Suppressor macrophage (primary cell): Measurements from ENCODE around the gene PABPC1L2A.
"Not testable (repeated sequence)": the region's sequence is repeated elsewhere in the genome, so short reads cannot be mapped to it uniquely, and the experiment has no call there.

ENCODE experiments used
- DNase-seq, 4 experiments: peaks; one replicate each; pipeline ENCODE4 v3.0.0-alpha.2; 2020 to 2022
- total RNA-seq, 17 experiments: gene quantifications; one replicate each; lab custom pipeline; 2026; ENCODE audit warnings: mixed read lengths in 6 of 17, inconsistent platforms in 3 of 17; lab: John Stamatoyannopoulos, UW

PABPC1L2A gene
- total RNA-seq, result 0 to 0.44 (median 0) reads per million in 17 experiments

- not testable (repeated sequence) for DNase-seq
Measured at GRCh38 chrX:73079024-73079562, at the start of gene PABPC1L2A. TSS of gene PABPC1L2A (minus strand) at chrX:73079512. CDS start at chrX:73079386, 126 bp downstream.

GRCh38 chrX:73127700-73128241 is 48.5 kb upstream of the PABPC1L2A start:
- no peak for DNase-seq

GRCh38 chrX:73126240-73126639 is 46.9 kb upstream of the PABPC1L2A start:
- DNase-seq, result no peak

DNA sequence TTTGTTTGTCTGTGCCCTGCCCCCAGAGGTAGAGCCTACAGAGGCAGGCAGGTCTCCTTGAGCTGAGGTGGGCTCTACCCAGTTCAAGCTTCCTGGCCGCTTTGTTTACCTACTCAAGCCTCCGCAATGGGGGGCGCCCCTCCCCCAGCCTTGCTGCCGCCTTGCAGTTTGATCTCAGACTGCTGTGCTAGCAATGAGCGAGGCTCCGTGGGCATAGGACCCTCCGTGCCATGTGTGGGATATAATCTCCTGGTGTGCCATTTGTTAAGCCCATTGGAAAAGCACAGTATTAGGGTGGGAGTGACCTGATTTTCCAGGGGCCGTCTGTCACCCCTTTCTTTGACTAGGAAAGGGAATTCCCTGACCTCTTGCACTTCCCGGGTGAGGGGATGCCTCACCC is 20.2 kb upstream of the PABPC1L2A start:
- not testable (repeated sequence) for DNase-seq

GRCh38 chrX:73086766-73087165 is 7.5 kb upstream of the PABPC1L2A start:
- DNase-seq, result peak in 1 of 4 experiments; percentile 1

- DNase-seq, result not testable (repeated sequence)
Measured at GRCh38 chrX:73079884-73080283, 572 bp upstream of the PABPC1L2A start.

DNA sequence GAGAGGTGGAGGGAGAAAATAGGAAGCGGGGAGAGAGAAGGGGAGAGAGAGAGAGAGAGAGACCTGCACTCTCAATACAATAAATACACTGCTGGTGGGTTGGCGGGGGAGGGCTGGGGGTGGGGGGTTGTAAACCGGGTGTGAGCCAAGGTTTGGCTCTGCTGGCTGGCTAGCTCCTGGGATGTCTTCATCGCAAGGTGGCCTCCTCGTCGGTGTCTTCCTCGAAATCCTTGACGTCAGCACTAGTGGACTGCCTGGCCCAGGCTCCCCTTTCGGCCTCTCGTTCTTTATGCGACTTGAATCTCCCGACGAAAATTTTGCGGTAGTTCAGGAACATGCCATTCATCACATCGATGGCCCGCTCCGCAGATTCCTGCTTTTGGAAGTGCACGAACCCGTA is 715 bp downstream of the PABPC1L2A start:
- DNase-seq, result not testable (repeated sequence)

GRCh38 chrX:73076838-73077237 is 2.5 kb downstream of the PABPC1L2A start:
- no peak for DNase-seq

GRCh38 chrX:73069365-73070035 is 9.8 kb downstream of the PABPC1L2A start:
- DNase-seq, result no peak

GRCh38 chrX:73068467-73069364 is 10.6 kb downstream of the PABPC1L2A start:
- DNase-seq, result no peak

DNA sequence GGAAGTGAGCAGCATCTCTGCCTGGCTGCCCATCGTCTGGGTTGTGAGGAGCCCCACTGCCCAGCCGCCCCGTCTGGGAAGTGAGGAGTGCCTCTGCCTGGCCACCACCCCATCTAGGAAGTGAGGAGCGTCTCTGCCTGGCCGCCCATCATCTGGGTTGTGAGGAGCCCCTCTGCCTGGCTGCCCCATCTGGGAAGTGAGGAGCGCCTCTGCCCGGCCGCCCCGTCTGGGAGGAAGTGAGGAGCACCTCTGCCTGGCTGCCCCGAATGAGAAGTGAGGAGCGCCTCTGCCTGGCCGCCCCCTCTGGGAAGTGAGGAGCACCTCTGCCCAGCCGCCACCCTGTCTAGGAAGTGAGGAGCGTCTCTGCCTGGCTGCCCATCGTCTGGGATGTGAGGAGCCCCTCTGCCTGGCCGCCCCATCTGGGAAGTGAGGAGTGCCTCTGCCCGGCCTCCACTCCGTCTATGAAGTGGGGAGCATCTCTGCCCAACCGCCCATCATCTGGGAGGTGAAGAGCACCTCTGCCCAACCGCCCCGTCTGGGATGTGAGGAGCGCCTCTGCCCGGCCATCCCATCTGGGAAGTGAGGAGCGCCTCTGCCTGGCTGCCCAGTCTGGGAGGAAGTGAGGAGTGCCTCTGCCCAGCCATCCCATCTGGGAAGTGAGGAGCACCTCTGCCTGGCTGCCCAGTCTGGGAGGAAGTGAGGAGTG is 11.4 kb downstream of the PABPC1L2A start:
- DNase-seq, result not testable (repeated sequence)

DNA sequence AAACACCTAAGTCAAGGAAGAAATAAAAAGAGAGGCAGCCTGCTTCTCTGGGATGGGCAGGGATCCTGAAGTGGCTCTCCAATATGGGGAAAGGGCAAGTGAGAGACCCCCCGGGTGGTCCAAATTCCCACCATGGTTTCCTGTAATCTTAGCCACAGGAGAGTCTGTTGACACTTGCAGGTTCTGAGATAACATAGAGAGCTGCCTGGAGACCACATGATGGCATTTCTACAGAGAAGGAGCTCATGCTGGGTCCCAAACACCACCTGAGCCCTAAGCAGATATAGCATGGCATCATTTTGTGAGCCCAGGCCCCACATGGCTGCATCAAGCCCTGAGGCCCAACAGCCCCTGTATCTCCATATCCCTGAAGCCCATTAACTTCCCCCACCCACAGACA is 50.4 kb downstream of the PABPC1L2A start:
- DNase-seq, result no peak
